Endothelial cell of umbilical vein (primary cell): ENCODE measurements around the gene ZNF213. TPM values are rescaled to one million over a fixed set of nuclear protein-coding genes. Genes with fewer than 3 reads are reported as not detected.

ENCODE experiments used
- BruUV-seq: library from RNA; stranded (reverse); fragments of 400-500 nt; replicated peaks from 2 replicates; lab custom pipeline; 2021; lab: Mats Ljungman, UMichigan
- CTCF ChIA-PET: fragments of 300-600, 350-600 bp; sonication (Branson Sonifier 250); formaldehyde crosslinking; loops from one replicate; lab custom pipeline; 2021; ENCODE audit warnings: antibody characterized with exemption, inconsistent platforms; lab: Charles Lee
- POLR2A ChIA-PET: fragments of 300-600, 350-600 bp; sonication (Branson Sonifier 250); formaldehyde crosslinking; loops from one replicate; lab custom pipeline; 2021; ENCODE audit warnings: antibody characterized with exemption, inconsistent platforms; lab: Charles Lee
- DNase-seq: peaks from one replicate; pipeline ENCODE4 v3.0.0-alpha.2; 2011; ENCODE audit warnings: low read depth, low spot score
- FAIRE-seq: peaks from 2 replicates; lab custom pipeline; 2011; peaks lifted over from hg19 to GRCh38; lab: Jason Lieb, UNC
- H2AFZ ChIP-seq: 2 replicates; pipeline ENCODE4 v1.6.0; 2012; ENCODE audit warnings: low read depth, low read length, control low read depth, inconsistent platforms
- H3K27ac ChIP-seq: 2 replicates; pipeline ENCODE4 v1.5.1; 2011; ENCODE audit warnings: low read depth, mild to moderate bottlenecking, control low read depth, low read length, moderate library complexity; ENCODE audit not compliant: insufficient read depth
- H3K27me3 ChIP-seq, 2 experiments: 2 replicates each; pipeline versions ENCODE4 v1.6.0 to v1.6.1; 2011; ENCODE audit warnings: low read length in 2 of 2, mixed read lengths in 1 of 2; ENCODE audit not compliant: control insufficient read depth in 2 of 2, insufficient read depth in 2 of 2
- H3K36me3 ChIP-seq, 2 experiments: 2 replicates in 1 of 2; 3 replicates in 1 of 2; pipeline ENCODE4 v1.5.1; 2011; ENCODE audit warnings: low read length in 2 of 2, mild to moderate bottlenecking in 1 of 2, moderate library complexity in 1 of 2; ENCODE audit not compliant: control insufficient read depth in 2 of 2, insufficient read depth in 2 of 2; ENCODE audit errors: extremely low read depth in 1 of 2
- H3K4me1 ChIP-seq: 3 replicates; pipeline ENCODE4 v1.5.1; 2011; ENCODE audit warnings: mild to moderate bottlenecking, low read length; ENCODE audit not compliant: control insufficient read depth, insufficient read depth; ENCODE audit errors: extremely low read depth
- H3K4me2 ChIP-seq: 2 replicates; pipeline ENCODE4 v1.6.1; 2011; ENCODE audit warnings: low read length, control low read depth, mixed read lengths; ENCODE audit not compliant: insufficient read depth
- H3K4me3 ChIP-seq, 3 experiments: fragments of 200-600 bp in 1 of 3; sonication (generic), shearing (Covaris generic) in 1 of 3; replicated peaks in 1 of 3; 2 replicates each; pipeline ENCODE4 v1.5.1; 2011 to 2016; ENCODE audit warnings: control low read depth in 3 of 3, low read length in 3 of 3, mild to moderate bottlenecking in 2 of 3, inconsistent platforms in 1 of 3, low read depth in 1 of 3, moderate library complexity in 1 of 3; ENCODE audit not compliant: insufficient read depth in 1 of 3
- H3K79me2 ChIP-seq: 2 replicates; pipeline ENCODE4 v1.6.0; 2012; ENCODE audit warnings: low read length, inconsistent platforms; ENCODE audit not compliant: control insufficient read depth, insufficient read depth
- H3K9ac ChIP-seq: replicated peaks from 2 replicates; pipeline ENCODE3; 2011; ENCODE audit warnings: low read length, control low read depth; ENCODE audit not compliant: insufficient read depth; ENCODE audit errors: extremely low read depth
- H3K9me1 ChIP-seq: replicated peaks from 3 replicates; pipeline ENCODE4 v1.6.0; 2011; ENCODE audit warnings: mild to moderate bottlenecking, low read length; ENCODE audit not compliant: control insufficient read depth, insufficient read depth; ENCODE audit errors: extremely low read depth
- H3K9me3 ChIP-seq: replicated peaks from 2 replicates; pipeline ENCODE4 v1.5.1; 2012; ENCODE audit warnings: low read length, inconsistent platforms; ENCODE audit not compliant: control insufficient read depth, insufficient read depth
- H4K20me1 ChIP-seq: replicated peaks from 2 replicates; pipeline ENCODE3; 2011; ENCODE audit warnings: mild to moderate bottlenecking, low read length; ENCODE audit not compliant: control insufficient read depth, insufficient read depth; ENCODE audit errors: extremely low read depth
- CTCF ChIP-seq, 2 donors: IDR thresholded peaks; 1 replicate in 1 of 2; 2 replicates in 1 of 2; pipeline ENCODE4 v1.5.1; 2011; ENCODE audit warnings: low read length in 2 of 2, mild to moderate bottlenecking in 2 of 2, moderate library complexity in 2 of 2, control low read depth in 1 of 2, inconsistent platforms in 1 of 2, low read depth in 1 of 2; ENCODE audit not compliant: insufficient read depth in 1 of 2; ENCODE audit errors: extremely low read depth in 1 of 2
- GATA2 ChIP-seq: IDR thresholded peaks from 2 replicates; pipeline ENCODE4 v1.7.0; 2011; ENCODE audit warnings: low read depth, mild to moderate bottlenecking, moderate library complexity, mixed read lengths, low read length; ENCODE audit not compliant: insufficient read length, insufficient read depth
- JUN ChIP-seq: IDR thresholded peaks from 2 replicates; pipeline ENCODE4 v1.6.1; 2011; ENCODE audit warnings: borderline replicate concordance, low read depth; ENCODE audit not compliant: insufficient read length, insufficient read depth
- MYC ChIP-seq: IDR thresholded peaks from one replicate; pipeline ENCODE4 v1.6.1; 2011; ENCODE audit warnings: mild to moderate bottlenecking, low read depth, low read length
- POLR2A ChIP-seq: IDR thresholded peaks from 2 replicates; pipeline ENCODE4 v1.6.1; 2012; ENCODE audit warnings: low read depth, mild to moderate bottlenecking, control low read depth, low read length
- dilution Hi-C: fragments of 300-500 bp; cut with MboI; formaldehyde crosslinking; loops from one replicate; pipeline ENCODE4 v1.15.0; 2019; ENCODE audit warnings: low sequenced_read_pairs; ENCODE audit not compliant: extremely low pct_ligation_motif_present
- intact Hi-C: fragments of 100-400 bp; cut with micrococcal nuclease; formaldehyde crosslinking; loops from one replicate; pipeline ENCODE4 v1.10.0; 2022
- polyA plus RNA-seq, 4 experiments: library from polyadenylated mRNA; depleted of rRNA in 3 of 4; stranded (reverse) in 3 of 4; unstranded in 1 of 4; fragments of >200 nt; gene quantifications; 2 replicates each; pipeline versions ENCODE4 v1.2.1 to v1.2.3, GENCODE V29; 2011 to 2012; ENCODE audit warnings: missing spikeins in 1 of 4
- total RNA-seq: library from RNA; stranded (reverse); gene quantifications from 2 replicates; pipeline ENCODE4 v1.2.3, GENCODE V29; 2021
- TF ChIP-seq, protein P1 (sequence below): IDR thresholded peaks from 2 replicates; pipeline ENCODE4 v1.6.1; 2011; ENCODE audit not compliant: insufficient read depth, insufficient read length

ZNF213 gene
- total and polyA plus RNA-seq, 2 donors (not counting 3 experiments of a cell fraction or from before 2014, with no cell fraction given), result 2.0 to 9.8 TPM

- TF ChIP-seq GATA2, result no peak
- TF ChIP-seq, protein P1, sequence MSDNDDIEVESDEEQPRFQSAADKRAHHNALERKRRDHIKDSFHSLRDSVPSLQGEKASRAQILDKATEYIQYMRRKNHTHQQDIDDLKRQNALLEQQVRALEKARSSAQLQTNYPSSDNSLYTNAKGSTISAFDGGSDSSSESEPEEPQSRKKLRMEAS, result no peak
- H3K9ac ChIP-seq, result no peak overlapping the region
- no peak overlapping the region for H2AFZ ChIP-seq
- no peaks in the 10 kb centered on the region for H3K79me2 ChIP-seq
- no TSS peak for BruUV-seq
- H3K36me3 ChIP-seq, result peaks cover 0 to 9% of the 10 kb centered on the region in 2 experiments
- H4K20me1 ChIP-seq, result no peaks in the 10 kb centered on the region
- ChIA-PET CTCF (interaction anchor here (0.8 to 1.3 kb wide), 2 partner anchors 9 to 81 kb away, joined by 4 to 6 read pairs; no protein-coding TSS in a partner anchor), POLR2A (no interaction called here)
- H3K4me3 ChIP-seq, result no peak overlapping the region
- H3K9me1 ChIP-seq, result no peaks in the 10 kb centered on the region
- no peak for DNase-seq
- dilution Hi-C loops, result no loop called here
- H3K27me3 ChIP-seq, result no peaks in the 10 kb centered on the region
- H3K9me3 ChIP-seq, result no peaks in the 10 kb centered on the region
- no peak overlapping the region for H3K4me2 ChIP-seq
- peaks cover 3% of the 10 kb centered on the region for H3K4me1 ChIP-seq
- no peak for FAIRE-seq
- no peak overlapping the region for H3K27ac ChIP-seq
- intact Hi-C loops, result no loop called here
These were observed 6.0 kb downstream of the ZNF213 start for GRCh38 chr16:3140603-3141427.

- dilution Hi-C loops, result no loop called here
- no TSS peak for BruUV-seq
- no peak overlapping the region for H2AFZ ChIP-seq
- no peaks in the 10 kb centered on the region for H3K9me3 ChIP-seq
- intact Hi-C loops, result no loop called here
- H3K4me3 ChIP-seq, result no peak overlapping the region
- peaks cover 0 to 9% of the 10 kb centered on the region in 2 experiments for H3K36me3 ChIP-seq
- no peaks in the 10 kb centered on the region for H4K20me1 ChIP-seq
- H3K27ac ChIP-seq, result no peak overlapping the region
- no peak overlapping the region for H3K9ac ChIP-seq
- H3K27me3 ChIP-seq, result no peaks in the 10 kb centered on the region
- ChIA-PET POLR2A (no interaction called here), CTCF (no interaction called here)
- H3K79me2 ChIP-seq, result no peaks in the 10 kb centered on the region
- FAIRE-seq, result no peak
- TF ChIP-seq MYC, result no peak
- no peak for TF ChIP-seq POLR2A
- TF ChIP-seq CTCF (IDR thresholded peaks at IDR 0.05; ENCODE audit: extremely low read depth in 1 of 2, insufficient read depth in 1 of 2, low read depth in 1 of 2, low read length in 2 of 2), result no peak
- TF ChIP-seq JUN, result no peak
- TF ChIP-seq, protein P1, result no peak
- no peaks in the 10 kb centered on the region for H3K9me1 ChIP-seq
- no peak for DNase-seq
- no peak overlapping the region for H3K4me2 ChIP-seq
- H3K4me1 ChIP-seq, result no peaks in the 10 kb centered on the region
These were observed 7.0 kb downstream of the ZNF213 start for GRCh38 chr16:3141781-3142311.
